ENCODE measurements around the gene AGO3.

AGO3 gene

DNA sequence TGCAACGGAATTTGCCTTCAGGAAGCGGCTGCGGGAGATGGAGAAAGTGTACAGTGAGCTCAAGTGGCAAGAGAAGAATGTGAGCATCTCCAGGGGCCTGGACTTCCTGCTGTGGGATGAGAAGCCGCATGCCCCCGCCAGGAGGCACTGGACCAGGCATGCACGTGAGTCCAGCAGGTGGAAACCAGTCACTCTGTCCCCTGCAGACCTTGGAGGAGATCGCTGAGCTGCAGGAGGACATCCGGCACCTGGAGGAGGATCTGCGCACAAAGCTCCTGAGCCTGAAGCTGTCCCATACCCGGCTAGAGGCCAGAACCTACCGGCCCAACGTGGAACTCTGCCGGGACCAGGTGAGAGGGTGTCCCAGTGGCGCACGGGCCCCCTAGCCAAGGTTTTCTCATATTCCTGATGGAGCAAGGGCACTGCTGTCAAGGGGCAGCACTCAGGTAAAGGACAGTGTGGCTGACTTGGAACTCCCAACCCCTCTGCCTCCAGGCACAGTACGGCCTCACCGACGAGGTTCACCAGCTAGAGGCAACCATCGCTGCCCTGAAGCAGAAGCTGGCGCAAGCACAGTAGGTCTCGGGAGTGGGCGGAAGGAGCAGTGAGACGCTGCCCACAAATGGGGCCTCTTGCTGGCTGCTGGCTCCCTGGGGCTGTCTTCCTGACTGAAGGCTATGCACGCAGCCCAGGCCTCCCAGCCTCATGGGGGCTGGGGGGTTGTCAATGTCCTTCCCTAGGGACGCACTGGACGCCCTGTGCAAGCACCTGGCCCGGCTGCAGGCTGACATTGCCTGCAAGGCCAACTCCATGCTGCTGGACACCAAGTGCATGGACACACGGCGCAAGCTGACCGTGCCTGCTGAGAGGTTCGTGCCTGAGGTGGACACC, 156.6 kb downstream of the AGO3 start:
- DNase-seq (ENCODE audit: low read depth, low spot score) = no peak
- POLR2A ChIA-PET = no interaction called here
- no peak overlapping the region for H3K4me3 ChIP-seq (ENCODE audit: low read depth, low read length)

DNA sequence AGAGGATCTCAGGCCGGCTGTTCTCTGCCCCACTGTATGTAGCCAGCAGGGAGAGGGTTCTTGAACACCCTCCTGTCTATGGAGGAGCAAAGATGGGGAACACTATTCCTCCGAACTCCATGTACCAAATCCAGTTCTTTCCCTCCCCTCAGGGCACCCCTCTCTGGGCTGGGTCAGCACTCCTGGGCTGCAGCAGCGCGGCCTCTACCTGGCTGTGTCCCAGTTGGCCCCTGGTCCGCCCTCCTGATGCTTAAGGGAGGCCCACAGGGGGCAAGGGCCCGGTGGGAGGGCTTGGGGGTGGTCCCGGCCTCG, 157.3 kb downstream of the AGO3 start:
- CTCF ChIA-PET = interaction anchor here (0.7 to 1.8 kb wide), 2 partner anchors 46 to 97 kb away, joined by 3 to 6 read pairs; no protein-coding TSS in a partner anchor
- TF ChIP-seq, protein P1, sequence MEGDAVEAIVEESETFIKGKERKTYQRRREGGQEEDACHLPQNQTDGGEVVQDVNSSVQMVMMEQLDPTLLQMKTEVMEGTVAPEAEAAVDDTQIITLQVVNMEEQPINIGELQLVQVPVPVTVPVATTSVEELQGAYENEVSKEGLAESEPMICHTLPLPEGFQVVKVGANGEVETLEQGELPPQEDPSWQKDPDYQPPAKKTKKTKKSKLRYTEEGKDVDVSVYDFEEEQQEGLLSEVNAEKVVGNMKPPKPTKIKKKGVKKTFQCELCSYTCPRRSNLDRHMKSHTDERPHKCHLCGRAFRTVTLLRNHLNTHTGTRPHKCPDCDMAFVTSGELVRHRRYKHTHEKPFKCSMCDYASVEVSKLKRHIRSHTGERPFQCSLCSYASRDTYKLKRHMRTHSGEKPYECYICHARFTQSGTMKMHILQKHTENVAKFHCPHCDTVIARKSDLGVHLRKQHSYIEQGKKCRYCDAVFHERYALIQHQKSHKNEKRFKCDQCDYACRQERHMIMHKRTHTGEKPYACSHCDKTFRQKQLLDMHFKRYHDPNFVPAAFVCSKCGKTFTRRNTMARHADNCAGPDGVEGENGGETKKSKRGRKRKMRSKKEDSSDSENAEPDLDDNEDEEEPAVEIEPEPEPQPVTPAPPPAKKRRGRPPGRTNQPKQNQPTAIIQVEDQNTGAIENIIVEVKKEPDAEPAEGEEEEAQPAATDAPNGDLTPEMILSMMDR (IDR thresholded peaks at IDR 0.05; ENCODE audit: insufficient read depth, low read length, missing control alignments) = no peak
- DNase-seq (ENCODE audit: low read depth, low spot score) = no peak
- peak overlapping the region; percentile 55 for H3K4me3 ChIP-seq (ENCODE audit: low read depth, low read length)
- POLR2A ChIA-PET = no interaction called here

More for the DNA sequence above, 156.6 kb downstream of the AGO3 start:
- TF ChIP-seq, protein P1 (IDR thresholded peaks at IDR 0.05; ENCODE audit: insufficient read depth, low read length, missing control alignments) = no peak
- CTCF ChIA-PET = interaction anchor here (0.7 to 1.8 kb wide), 9 partner anchors 7 to 156 kb away, joined by 3 to 6 read pairs (median 4); partner anchors contain the start of gene AGO3

DNA sequence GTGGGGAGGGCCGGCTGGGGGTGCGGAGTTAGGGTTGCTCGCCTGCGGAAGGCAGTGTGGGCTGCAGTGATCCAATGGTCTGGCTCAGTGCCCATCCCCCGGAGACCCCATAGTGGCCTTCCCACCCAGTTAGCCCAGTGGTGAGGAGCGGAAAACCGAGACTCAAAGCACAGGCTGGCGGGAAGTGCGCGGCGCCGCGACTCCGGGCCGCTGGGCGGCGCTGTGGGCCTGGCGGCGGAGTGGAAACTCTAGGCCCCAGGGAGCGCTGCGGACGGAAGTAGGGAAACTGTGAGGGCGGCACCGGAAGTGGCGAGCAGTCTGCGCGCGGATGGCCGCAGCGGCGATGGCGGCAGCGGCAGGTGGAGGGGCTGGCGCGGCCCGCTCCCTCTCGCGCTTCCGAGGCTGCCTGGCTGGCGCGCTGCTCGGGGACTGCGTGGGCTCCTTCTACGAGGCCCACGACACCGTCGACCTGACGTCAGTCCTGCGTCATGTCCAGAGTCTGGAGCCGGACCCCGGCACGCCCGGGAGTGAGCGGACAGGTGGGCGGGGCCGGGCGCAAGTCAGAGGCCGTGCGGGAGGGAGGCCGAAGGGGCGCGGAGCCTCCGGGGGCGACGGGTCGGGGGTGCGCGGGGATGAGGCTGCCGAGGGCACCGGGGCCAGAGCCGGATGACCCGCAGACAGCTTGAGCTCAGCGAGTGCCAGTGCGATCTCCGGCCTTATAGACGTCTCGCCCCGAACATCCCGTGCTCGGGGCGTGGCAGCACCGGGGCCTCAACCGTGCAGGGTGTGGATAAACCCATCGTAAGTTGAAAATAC, 157.9 kb downstream of the AGO3 start, which contains the start of gene ADPRS:
TSS of gene ADPRS (plus strand) at position 316 of the 816 bp plus-strand sequence. CDS start at position 329, 13 bp downstream.
- DNase-seq (ENCODE audit: low read depth, low spot score) = no peak
- POLR2A ChIA-PET = no interaction called here
- CTCF ChIA-PET = interaction anchor here (1.8 to 2.4 kb wide), 2 partner anchors 46 kb away, joined by 6 to 15 read pairs; no protein-coding TSS in a partner anchor
- H3K4me3 ChIP-seq (ENCODE audit: low read depth, low read length) = peak within 1 kb of the TSS; percentile 94
- TF ChIP-seq, protein P1 (IDR thresholded peaks at IDR 0.05; ENCODE audit: insufficient read depth, low read length, missing control alignments) = peak; percentile 98

DNA sequence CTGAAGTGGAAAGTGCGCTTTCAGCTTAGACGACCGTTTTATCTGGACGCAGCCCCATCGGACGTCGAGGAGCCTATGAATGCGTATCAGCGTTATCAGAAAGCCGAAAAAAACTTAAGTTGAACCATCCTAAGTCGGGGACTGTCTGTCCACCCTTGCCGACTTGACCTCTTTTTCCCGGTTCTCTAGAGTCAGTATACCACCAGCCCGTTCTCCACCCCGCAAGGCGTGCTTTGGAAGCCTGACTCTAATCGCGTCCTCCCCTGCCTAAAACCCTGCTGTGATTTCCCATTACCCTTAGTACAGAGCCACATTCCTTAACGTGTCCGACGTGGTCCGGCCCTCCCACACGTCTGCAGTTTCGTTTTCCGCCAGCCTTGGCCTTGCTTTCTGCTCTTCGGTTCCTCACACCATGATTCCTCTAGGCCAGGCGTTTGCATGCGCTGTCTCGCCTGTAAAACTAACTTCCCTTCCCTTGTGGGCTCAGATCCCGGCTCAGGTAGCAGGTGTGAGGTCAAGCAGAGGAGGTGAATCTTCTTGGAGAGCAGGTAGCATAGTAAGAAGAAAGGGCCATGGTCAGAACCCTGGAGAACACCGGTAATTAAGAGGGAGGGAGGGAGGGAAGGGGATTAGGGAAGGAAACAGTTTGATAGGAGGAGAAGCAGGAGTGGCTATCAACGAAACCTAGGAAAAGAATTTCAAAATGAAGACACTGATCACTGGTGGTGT, 158.7 kb downstream of the AGO3 start:
- DNase-seq (ENCODE audit: low read depth, low spot score) = no peak
- TF ChIP-seq, protein P1 (IDR thresholded peaks at IDR 0.05; ENCODE audit: insufficient read depth, low read length, missing control alignments) = no peak
- CTCF ChIA-PET = interaction anchor here (2.1 to 2.4 kb wide), 2 partner anchors 10 to 45 kb away, joined by 7 to 15 read pairs; no protein-coding TSS in a partner anchor
- POLR2A ChIA-PET = no interaction called here
- H3K4me3 ChIP-seq (ENCODE audit: low read depth, low read length) = peak overlapping the region; percentile 94

DNA sequence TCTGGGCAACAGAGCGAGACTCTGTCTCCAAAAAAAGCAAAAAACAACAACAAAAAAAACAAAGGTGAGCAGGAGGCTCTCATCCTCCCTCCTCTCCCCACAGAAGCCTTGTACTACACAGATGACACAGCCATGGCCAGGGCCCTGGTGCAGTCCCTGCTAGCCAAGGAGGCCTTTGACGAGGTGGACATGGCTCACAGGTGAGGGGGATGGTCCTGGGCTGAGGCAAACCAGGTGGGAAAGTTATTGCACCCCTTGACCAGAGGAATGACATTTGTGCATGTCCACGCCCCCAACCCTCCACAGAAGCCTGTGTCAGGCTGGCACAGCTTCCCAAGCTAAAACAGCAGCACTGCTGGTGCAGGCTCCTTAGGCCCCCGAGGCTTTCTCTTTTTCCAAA, 160.2 kb downstream of the AGO3 start:
- no peak overlapping the region for H3K4me3 ChIP-seq (ENCODE audit: low read depth, low read length)
- no peak for DNase-seq (ENCODE audit: low read depth, low spot score)
- ChIA-PET POLR2A (interaction anchor here (0.6 kb wide), 1 partner anchor 234 kb away, joined by 3 read pairs; no protein-coding TSS in a partner anchor), CTCF (interaction anchor here (2.1 to 18.7 kb wide), 3 partner anchors 9 to 44 kb away, joined by 7 to 453 read pairs (median 15); no protein-coding TSS in a partner anchor)
- TF ChIP-seq, protein P1 (IDR thresholded peaks at IDR 0.05; ENCODE audit: insufficient read depth, low read length, missing control alignments) = no peak
